Esophagus squamous epithelium (tissue), 4 donors: ENCODE results near the gene SLC35F6.

ENCODE experiments used
- CTCF ChIP-seq, 6 experiments: fragments of 450-650 bp in 4 of 6; fragments of 200-600 bp in 2 of 6; sonication (generic) in 2 of 6; IDR thresholded peaks; one replicate each; pipeline ENCODE4 v1.5.1; 2016 to 2019; ENCODE audit warnings: antibody characterized with exemption in 6 of 6, mild to moderate bottlenecking in 4 of 6, moderate library complexity in 4 of 6
- POLR2A ChIP-seq, 4 donors: fragments of 450-650 bp; IDR thresholded peaks; one replicate each; pipeline ENCODE4 v1.6.1; 2017; ENCODE audit warnings: antibody characterized with exemption in 4 of 4, mild to moderate bottlenecking in 4 of 4, moderate library complexity in 3 of 4

- TF ChIP-seq CTCF (IDR thresholded peaks at IDR 0.05) (no peak), POLR2A (IDR thresholded peaks at IDR 0.05) (no peak)
Observed at GRCh38 chr2:26735097-26735496, 29.0 kb upstream of the SLC35F6 start.
